Fibroblast of the aortic adventitia (primary cell): ENCODE measurements around the gene LY6G6C. TPM values are rescaled to one million over a fixed set of nuclear protein-coding genes. Genes with fewer than 3 reads are reported as not detected.

Source experiments
- DNase-seq: peaks from one replicate; pipeline ENCODE4 v3.0.0-alpha.2; 2010; ENCODE audit warnings: low read depth
- H3K4me3 ChIP-seq: 2 replicates; pipeline ENCODE4 v1.5.1; 2011; ENCODE audit warnings: low read depth, mild to moderate bottlenecking, control low read depth, low read length, moderate library complexity
- CTCF ChIP-seq: IDR thresholded peaks from 2 replicates; pipeline ENCODE4 v1.5.1; 2011; ENCODE audit warnings: mild to moderate bottlenecking, low read length, control low read depth, inconsistent platforms; ENCODE audit not compliant: insufficient read depth
- total RNA-seq: library from RNA; depleted of rRNA; stranded (reverse); fragments of >200 nt; gene quantifications from 2 replicates; pipeline ENCODE4 v1.2.3, GENCODE V29; 2012; ENCODE audit warnings: low replicate concordance

LY6G6C gene
- total RNA-seq, 1 donor = not detected

DNA sequence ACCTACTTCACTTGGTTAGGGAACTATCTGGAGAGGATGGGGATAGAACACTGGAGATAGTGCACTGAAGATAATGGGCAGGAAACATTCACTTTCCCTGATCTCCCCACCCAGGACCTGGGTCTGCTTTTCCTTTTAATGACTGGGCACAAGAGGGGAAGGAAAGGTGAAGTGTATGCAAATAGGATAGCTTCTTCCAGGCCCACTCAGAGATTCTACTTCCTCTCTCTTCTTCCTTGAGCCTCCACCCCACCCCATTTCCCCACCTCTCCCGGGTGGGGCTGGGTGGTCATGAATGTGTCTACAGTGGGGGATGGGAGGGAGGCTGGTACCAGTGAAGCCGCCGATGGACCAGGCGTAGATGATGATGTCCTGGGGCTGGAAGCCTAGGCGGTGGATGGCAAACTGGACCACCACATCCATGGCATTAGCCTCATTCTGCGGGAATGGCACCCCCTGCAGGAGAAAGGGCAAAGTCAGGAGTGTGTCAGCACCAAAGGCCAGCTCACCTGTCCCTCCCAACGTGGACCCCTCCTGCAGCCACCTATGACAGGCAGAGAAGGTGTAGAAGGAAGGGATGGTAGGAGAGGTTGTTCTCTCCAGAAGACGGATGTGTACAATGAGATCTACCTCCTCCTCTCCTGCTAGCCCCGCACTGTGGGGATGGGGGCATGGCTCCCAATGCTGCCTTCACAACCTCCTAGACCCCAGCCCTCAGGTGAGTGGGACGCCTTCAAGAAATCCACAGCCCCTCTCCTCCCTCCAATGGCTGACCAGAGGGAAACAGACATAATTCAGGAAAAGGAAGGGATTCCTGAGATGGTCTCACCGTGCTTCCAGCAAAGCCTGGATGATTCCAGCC is 32.1 kb downstream of the LY6G6C start:
- peak; percentile 57 for TF ChIP-seq CTCF
- no peak for DNase-seq
- H3K4me3 ChIP-seq = no peak overlapping the region

DNA sequence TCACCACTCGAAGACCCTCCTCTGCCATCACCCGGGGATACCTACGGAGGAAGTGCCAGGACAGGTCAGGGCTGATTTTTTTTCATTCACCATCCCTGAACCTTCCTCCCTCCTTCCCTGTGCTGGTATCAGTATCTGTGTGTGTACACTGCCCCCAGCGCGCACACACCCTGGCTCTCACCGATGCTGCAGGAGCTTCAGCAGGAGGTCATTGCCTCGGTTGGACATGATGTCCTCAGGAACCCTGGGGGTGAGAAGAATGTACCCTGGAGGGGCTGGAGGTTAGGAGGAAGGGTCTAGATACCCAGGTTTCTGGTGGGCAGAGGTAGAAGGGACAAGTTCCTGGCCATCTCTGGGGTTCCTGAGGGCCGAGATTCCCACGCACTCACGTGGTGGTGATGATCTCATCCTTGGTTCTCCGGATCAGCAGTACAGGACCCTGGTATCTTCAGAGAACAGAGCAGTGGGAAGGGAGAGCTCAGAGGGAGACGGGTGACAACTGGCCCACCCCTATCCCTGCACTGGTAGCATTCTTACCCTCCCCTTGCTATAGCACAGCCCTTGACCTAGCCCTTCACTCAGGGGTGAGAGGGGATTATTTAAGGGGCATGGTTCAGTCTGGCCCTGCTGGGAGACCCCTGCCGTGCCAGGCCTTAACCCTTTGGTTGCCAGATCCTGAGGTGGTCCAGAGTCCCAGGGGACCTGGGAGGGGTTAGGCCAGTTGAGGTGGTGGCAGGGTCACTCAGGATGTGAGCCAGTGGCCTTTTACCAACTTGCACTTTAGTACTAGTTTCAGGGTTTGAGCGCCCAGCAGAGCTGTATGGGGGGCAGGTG is 33.5 kb downstream of the LY6G6C start:
- no peak for TF ChIP-seq CTCF
- H3K4me3 ChIP-seq = no peak overlapping the region
- no peak for DNase-seq

- TF ChIP-seq CTCF = no peak
- no peak overlapping the region for H3K4me3 ChIP-seq
- DNase-seq = no peak
Measured at GRCh38 chr6:31687321-31687720, 34.2 kb downstream of the LY6G6C start.

DNA sequence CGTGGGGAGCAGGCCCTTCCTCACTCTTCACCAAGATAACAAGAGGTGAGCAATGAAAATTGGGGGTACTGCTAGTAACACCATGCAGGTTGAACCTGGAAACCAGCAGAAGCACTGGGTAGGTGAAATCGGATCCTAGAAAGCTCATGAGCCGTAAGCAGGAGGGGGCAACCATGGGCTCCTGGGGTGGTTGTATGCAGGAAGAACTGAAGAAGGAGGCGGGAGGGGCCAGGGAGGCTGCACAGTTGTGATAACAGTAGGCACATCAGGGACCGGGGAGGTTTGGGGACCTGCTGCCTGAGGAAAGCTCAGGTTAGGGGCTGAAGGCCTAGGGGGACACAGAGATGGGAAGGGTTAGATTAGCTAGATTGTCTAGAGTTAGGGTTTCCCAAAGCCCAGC is 35.1 kb downstream of the LY6G6C start:
- no peak for TF ChIP-seq CTCF
- H3K4me3 ChIP-seq = no peak overlapping the region
- no peak for DNase-seq

DNA sequence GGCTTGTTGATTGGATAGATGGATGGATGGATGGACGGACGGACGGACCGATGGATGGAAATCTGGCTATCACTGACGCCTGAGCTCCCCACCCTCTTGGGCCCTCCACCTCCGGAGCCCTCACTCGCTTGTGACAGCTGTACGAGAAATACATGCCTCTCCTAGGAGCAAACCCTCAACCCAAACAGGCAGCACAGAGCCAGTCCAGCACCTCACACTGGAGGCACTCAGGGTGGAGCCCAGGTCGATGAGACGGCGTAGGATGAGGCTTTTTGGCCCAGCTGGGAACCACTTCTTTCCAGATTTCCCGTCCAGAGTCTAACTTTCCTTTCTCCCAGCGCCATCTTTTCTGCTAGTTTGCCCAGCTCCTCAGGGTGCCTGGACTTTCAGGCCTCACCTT is 38.0 kb downstream of the LY6G6C start:
- no peak for DNase-seq
- no peak overlapping the region for H3K4me3 ChIP-seq
- no peak for TF ChIP-seq CTCF

GRCh38 chr6:31681135-31681671 is 40.3 kb downstream of the LY6G6C start:
- TF ChIP-seq CTCF = peak; percentile 20
- DNase-seq = peak; percentile 24
- H3K4me3 ChIP-seq = peak overlapping the region; percentile 60
